ENCODE measurements around the gene RPS15A.
"Not testable (repeated sequence)": the region's sequence is repeated elsewhere in the genome, so short reads cannot be mapped to it uniquely, and the experiment has no call there.

Gene RPS15A

DNA sequence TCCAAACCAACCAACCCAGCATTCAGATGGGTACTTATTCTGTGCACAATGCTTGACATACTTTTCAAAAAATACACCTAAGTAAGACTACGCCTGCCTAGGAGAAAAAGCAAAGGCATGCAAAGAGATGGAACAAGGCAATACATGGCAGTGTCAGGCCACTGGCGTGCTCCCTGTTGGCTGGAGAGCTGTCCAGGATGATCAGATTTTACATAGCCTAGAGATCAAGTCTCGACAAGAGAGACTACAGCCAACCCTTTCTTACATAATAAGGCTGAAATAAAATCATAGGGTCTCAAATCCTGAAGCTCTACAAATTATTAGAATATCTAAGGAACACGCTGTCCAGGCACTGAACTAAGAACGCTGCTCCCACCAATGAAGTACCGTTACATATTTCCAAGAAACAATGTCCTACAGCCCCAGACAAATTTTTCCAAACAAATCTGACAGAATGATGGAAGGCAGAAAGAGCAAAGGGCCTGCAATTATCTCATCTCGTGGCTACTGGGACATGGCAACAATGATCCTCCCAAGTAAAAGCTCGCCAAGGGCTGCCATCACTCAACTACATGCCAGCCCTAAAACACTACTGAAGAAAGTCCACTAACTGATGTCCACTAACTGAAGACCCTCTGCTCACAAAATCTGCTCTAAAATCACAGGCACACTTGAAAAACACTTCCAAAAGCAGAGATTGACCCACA lies 5.1 kb downstream of the RPS15A start:
- Mint-ChIP-seq H3K27ac (peak overlapping the region; percentile 84 to 97), H3K27me3 (no peaks in the 10 kb centered on the region), H3K36me3 (ENCODE audit: insufficient read depth) (peaks cover 82% of the 10 kb centered on the region), H3K4me1 (ENCODE audit: low read depth in 2 of 2) (peaks cover 51 to 61% of the 10 kb centered on the region in 2 donors), H3K9me3 (no peaks in the 10 kb centered on the region), H3K4me3 (peak overlapping the region; percentile 94 to 95)
- ATAC-seq (replicated peaks) (no peak), DNase-seq (no peak)

DNA sequence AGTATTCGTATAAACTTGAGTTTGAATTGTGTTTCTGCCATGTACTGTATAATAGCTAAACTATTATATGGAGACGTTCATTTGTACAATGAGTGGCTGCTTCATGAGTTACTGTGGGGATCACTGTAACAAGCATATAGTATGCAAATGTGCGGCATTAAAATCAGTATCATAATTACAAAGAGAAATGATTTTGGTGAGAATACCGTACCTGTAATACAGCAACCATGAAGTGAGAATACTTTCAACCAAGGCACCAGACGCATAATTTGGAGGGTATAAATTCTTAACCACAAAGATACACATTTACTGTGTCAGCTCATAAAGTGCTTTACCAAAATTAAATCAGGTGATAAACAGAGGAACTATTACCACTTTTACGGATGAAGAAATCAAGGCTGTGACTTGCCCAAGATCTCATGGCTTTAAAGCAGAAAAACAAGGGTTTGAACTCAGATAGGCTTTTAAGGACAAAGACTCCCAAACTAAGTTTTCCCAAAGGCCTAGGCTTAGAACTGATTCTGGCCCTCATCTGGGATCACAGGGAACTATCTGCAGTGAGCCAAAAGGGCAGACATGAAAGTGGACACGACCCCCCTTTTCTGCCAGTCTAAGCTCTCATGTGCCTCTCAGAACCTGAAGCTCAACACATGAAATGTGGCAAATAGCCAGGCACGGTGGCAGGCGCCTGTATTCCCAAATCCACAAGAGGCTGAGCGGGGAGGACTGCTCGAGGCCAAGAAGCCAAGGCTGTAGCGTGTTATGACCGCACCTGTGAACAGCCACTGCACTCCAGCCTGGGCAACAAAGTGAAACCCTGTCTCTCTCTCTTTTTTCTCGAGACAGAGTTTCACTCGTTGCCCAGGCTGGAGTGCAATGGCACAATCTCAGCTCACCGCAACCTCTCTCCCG lies 6.4 kb downstream of the RPS15A start:
- H3K36me3 Mint-ChIP-seq (ENCODE audit: insufficient read depth) = peaks cover 68% of the 10 kb centered on the region
- H3K27ac Mint-ChIP-seq = peak overlapping the region; percentile 84 to 97
- H3K4me3 Mint-ChIP-seq = peak overlapping the region in 1 of 2 donors; percentile 64
- H3K9me3 Mint-ChIP-seq = no peaks in the 10 kb centered on the region
- H3K4me1 Mint-ChIP-seq (ENCODE audit: low read depth in 2 of 2) = peaks cover 40 to 50% of the 10 kb centered on the region in 2 donors
- no peak for DNase-seq
- H3K27me3 Mint-ChIP-seq = no peaks in the 10 kb centered on the region
- ATAC-seq (replicated peaks) = peak; percentile 7

DNA sequence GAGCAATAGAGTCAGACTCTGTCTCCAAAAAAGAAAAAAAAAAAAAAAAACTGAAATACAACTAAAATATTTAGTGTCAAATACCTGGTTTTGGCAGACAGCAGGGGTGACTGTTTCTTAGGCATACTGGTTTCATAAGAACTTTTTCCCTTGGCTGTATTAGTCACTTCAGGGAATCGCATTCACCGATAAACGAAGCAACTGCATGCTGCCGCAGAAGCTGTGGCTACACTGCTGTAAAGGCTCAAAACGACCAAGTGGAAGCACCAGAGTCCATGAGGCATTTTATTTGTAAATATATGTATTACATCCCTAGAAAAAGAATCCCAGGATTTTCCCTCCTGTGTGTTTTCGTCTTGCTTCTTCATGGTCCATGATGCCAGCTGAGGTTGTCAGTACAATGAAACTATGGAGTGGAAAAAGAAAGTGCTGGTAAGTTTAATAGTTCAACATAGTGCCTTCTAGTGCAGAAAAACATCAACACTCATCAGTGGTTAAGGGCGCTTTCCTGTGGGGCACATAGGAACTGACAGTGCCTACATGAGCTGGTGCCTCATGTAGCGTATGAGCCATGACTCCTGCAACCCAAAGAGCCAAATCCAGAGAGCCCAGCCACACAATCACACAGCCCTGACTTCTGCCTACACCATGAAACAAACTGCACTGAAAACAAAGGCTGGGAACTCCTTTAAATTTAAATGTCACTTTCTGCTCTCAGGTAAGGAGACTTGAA lies 7.3 kb downstream of the RPS15A start:
- Mint-ChIP-seq H3K27ac (peak overlapping the region; percentile 84 to 97), H3K36me3 (ENCODE audit: insufficient read depth) (peaks cover 60% of the 10 kb centered on the region), H3K4me3 (peak overlapping the region in 1 of 2 donors; percentile 64), H3K9me3 (no peaks in the 10 kb centered on the region), H3K4me1 (ENCODE audit: low read depth in 2 of 2) (peaks cover 32 to 41% of the 10 kb centered on the region in 2 donors), H3K27me3 (no peaks in the 10 kb centered on the region)
- DNase-seq = peak in 1 of 3 experiments; percentile 9
- peak; percentile 64 for ATAC-seq (replicated peaks)

GRCh38 chr16:18781232-18781631 lies 8.9 kb downstream of the RPS15A start:
- H3K27ac Mint-ChIP-seq, H3K9me3 Mint-ChIP-seq: not testable (repeated sequence)

GRCh38 chr16:18780460-18781026 lies 9.6 kb downstream of the RPS15A start:
- not testable (repeated sequence) for ATAC-seq (replicated peaks); H3K9me3 Mint-ChIP-seq; DNase-seq; H3K27ac Mint-ChIP-seq; H3K4me3 Mint-ChIP-seq; H3K27me3 Mint-ChIP-seq
- peaks cover 36% of the 10 kb centered on the region for H3K36me3 Mint-ChIP-seq (ENCODE audit: insufficient read depth)
- peaks cover 12 to 21% of the 10 kb centered on the region in 2 donors for H3K4me1 Mint-ChIP-seq (ENCODE audit: low read depth in 2 of 2)

More at GRCh38 chr16:18781232-18781631, 8.9 kb downstream of the RPS15A start:
- not testable (repeated sequence) for DNase-seq; ATAC-seq (replicated peaks); H3K4me3 Mint-ChIP-seq; H3K27me3 Mint-ChIP-seq
- peaks cover 18 to 28% of the 10 kb centered on the region in 2 donors for H3K4me1 Mint-ChIP-seq (ENCODE audit: low read depth in 2 of 2)
- peaks cover 43% of the 10 kb centered on the region for H3K36me3 Mint-ChIP-seq (ENCODE audit: insufficient read depth)

DNA sequence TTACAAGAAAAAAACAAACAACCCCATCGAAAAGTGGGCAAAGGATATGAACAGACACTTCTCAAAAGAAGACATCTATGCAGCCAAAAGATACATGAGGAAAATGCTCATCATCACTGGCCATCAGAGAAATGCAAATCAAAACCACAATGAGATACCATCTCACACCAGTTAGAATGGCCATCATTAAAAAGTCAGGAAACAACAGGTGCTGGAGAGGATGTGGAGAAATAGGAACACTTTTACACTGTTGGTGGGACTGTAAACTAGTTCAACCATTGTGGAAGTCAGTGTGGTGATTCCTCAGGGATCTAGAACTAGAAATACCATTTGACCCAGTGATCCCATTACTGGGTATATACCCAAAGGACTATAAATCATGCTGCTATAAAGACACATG lies 12.5 kb downstream of the RPS15A start:
- not testable (repeated sequence) for H3K4me3 Mint-ChIP-seq; H3K36me3 Mint-ChIP-seq (ENCODE audit: insufficient read depth); DNase-seq

DNA sequence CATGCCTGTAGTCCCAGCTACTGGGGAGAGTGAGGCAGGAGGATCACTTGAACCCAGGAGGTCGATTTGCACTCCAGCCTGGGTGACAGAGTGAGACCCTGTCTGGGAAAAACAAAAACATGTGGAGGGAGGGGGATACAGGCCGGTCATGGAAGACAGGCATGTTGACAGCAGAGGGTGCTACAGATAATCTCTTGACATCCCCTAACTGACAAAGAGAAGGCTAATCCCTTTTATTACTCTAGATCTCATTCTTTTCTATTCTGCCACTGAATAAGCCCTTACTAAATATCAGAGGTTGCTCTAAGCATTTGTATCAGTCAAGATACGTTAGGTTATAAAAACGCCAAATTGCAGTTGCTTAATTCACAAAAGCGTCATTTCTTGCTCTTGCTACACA lies 13.8 kb downstream of the RPS15A start:
- not testable (repeated sequence) for H3K4me3 Mint-ChIP-seq; H3K27me3 Mint-ChIP-seq; H3K27ac Mint-ChIP-seq; H3K36me3 Mint-ChIP-seq (ENCODE audit: insufficient read depth); H3K9me3 Mint-ChIP-seq; DNase-seq; ATAC-seq (replicated peaks); H3K4me1 Mint-ChIP-seq (ENCODE audit: low read depth in 2 of 2)

More for the DNA sequence above, 12.5 kb downstream of the RPS15A start:
- H3K4me1 Mint-ChIP-seq (ENCODE audit: low read depth in 2 of 2); H3K9me3 Mint-ChIP-seq; H3K27ac Mint-ChIP-seq; H3K27me3 Mint-ChIP-seq; ATAC-seq (replicated peaks): not testable (repeated sequence)

DNA sequence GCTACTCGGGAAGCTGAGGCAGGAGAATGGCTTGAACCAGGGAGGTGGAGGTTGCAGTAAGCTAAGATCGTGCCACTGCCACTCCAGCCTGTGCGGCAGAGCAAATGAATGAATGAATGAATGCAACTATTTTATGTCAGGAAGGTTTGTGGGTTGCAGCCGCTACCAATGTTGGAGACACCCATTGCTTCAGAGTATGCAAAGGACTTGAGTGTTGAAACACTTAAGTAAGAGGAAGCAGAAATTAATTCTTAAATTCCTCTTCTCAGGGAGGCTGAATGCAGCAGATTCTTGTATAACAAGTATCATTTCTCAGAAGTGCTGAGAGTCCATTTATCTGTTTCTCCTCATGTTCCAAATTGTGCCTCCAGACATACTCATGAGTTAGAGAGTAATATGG lies 15.5 kb downstream of the RPS15A start:
- DNase-seq; H3K36me3 Mint-ChIP-seq (ENCODE audit: insufficient read depth); ATAC-seq (replicated peaks); H3K4me1 Mint-ChIP-seq (ENCODE audit: low read depth in 2 of 2); H3K27me3 Mint-ChIP-seq; H3K4me3 Mint-ChIP-seq; H3K27ac Mint-ChIP-seq; H3K9me3 Mint-ChIP-seq: not testable (repeated sequence)

DNA sequence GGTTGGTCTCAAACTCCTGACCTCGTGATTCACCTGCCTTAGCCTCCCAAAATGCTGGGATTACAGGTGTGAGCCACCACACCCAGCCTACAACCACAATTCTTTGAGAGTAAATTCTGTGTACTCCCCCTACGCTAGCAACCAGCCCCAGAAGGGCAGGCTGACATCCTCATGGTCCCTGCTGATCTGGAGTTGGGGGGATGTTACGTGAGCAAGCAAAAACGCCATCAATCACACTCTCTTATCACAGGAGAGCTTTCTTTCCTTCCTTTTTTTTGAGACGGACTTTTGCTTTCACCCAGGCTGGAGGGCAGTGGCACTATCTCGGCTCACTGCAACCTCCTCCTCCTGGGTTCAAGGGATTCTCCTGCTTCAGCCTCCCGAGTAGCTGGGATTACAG lies 18.0 kb downstream of the RPS15A start:
- H3K36me3 Mint-ChIP-seq (ENCODE audit: insufficient read depth); H3K4me3 Mint-ChIP-seq; H3K9me3 Mint-ChIP-seq; H3K4me1 Mint-ChIP-seq (ENCODE audit: low read depth in 2 of 2); H3K27me3 Mint-ChIP-seq; DNase-seq; ATAC-seq (replicated peaks): not testable (repeated sequence)
- H3K27ac Mint-ChIP-seq = peak overlapping the region in 1 of 2 donors; percentile 44

- ATAC-seq (replicated peaks); H3K4me3 Mint-ChIP-seq; H3K36me3 Mint-ChIP-seq (ENCODE audit: insufficient read depth); H3K9me3 Mint-ChIP-seq; DNase-seq; H3K27ac Mint-ChIP-seq; H3K4me1 Mint-ChIP-seq (ENCODE audit: low read depth in 2 of 2); H3K27me3 Mint-ChIP-seq: not testable (repeated sequence)
These were observed 19.7 kb downstream of the RPS15A start for GRCh38 chr16:18770336-18770962.

DNA sequence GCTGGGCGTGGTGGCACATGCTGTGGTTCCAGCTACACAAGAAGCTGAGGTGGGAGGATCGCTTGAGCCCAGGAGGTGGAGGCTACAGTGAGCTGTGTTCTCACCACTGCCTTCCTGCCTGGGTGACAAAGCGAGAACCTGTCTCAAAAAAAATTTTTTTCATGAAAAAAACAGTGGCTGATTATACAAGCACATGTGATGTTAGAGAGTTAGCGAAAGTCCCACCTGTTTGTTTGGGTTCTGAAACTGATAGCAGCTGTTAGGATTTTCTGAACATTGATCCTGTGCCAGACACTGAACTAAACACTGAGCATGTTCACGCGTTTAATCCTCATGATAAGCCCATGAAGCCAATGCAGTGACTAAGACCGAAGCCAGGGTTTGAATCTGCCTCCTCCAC lies 22.9 kb downstream of the RPS15A start:
- H3K4me1 Mint-ChIP-seq (ENCODE audit: low read depth in 2 of 2); H3K9me3 Mint-ChIP-seq; H3K27me3 Mint-ChIP-seq; H3K36me3 Mint-ChIP-seq (ENCODE audit: insufficient read depth): not testable (repeated sequence)
- DNase-seq (peak; percentile 26 to 47 (median 37)), ATAC-seq (replicated peaks) (peak; percentile 93)
- Mint-ChIP-seq H3K27ac (peak overlapping the region; percentile 84 to 85), H3K4me3 (peak overlapping the region; percentile 12 to 58)

- H3K27ac Mint-ChIP-seq; DNase-seq; H3K4me3 Mint-ChIP-seq; ATAC-seq (replicated peaks); H3K36me3 Mint-ChIP-seq (ENCODE audit: insufficient read depth); H3K4me1 Mint-ChIP-seq (ENCODE audit: low read depth in 2 of 2); H3K27me3 Mint-ChIP-seq; H3K9me3 Mint-ChIP-seq: not testable (repeated sequence)
These were observed 27.4 kb downstream of the RPS15A start for GRCh38 chr16:18762713-18763112.

Data from effector memory CD8-positive, alpha-beta T cell (primary cell).